SU-DHL-6 (cell line): ENCODE data around the gene SDC1.

Experiments
- H2AFZ ChIP-seq: fragments of 200-600 bp; sonication (generic); 2 replicates; pipeline ENCODE4 v1.6.1; 2014; ENCODE audit warnings: low read depth, mild to moderate bottlenecking, moderate library complexity, mixed read lengths, antibody characterized with exemption, low read length; ENCODE audit not compliant: severe bottlenecking
- H3F3A ChIP-seq: fragments of 200-600 bp; shearing (Covaris generic); 2 replicates; pipeline ENCODE4 v1.6.0; 2016; ENCODE audit warnings: antibody characterized with exemption, mild to moderate bottlenecking; ENCODE audit not compliant: insufficient read depth
- H3K27ac ChIP-seq: fragments of 200-600 bp; sonication (generic); 2 replicates; pipeline ENCODE4 v1.5.1; 2016; ENCODE audit warnings: low read depth, mild to moderate bottlenecking, low read length, moderate library complexity, mixed read lengths
- H3K27me3 ChIP-seq: fragments of 200-600 bp; sonication (generic), shearing (Covaris generic); 2 replicates; pipeline ENCODE4 v1.6.0; 2014; ENCODE audit warnings: mild to moderate bottlenecking, low read length
- H3K36me3 ChIP-seq: fragments of 200-600 bp; sonication (generic); 2 replicates; pipeline ENCODE4 v1.6.1; 2014; ENCODE audit warnings: mild to moderate bottlenecking, low read length, mixed read lengths
- H3K4me2 ChIP-seq: fragments of 300-600, 200-600 bp; shearing (Covaris generic), sonication (generic); 2 replicates; pipeline ENCODE4 v1.6.0; 2014; ENCODE audit warnings: low read length, low read depth, mild to moderate bottlenecking; ENCODE audit not compliant: poor library complexity, severe bottlenecking
- H3K4me3 ChIP-seq: fragments of 200-600 bp; sonication (generic); 2 replicates; pipeline ENCODE4 v1.5.1; 2014; ENCODE audit warnings: antibody characterized with exemption, low read length, mild to moderate bottlenecking, mixed read lengths; ENCODE audit not compliant: insufficient read depth, poor library complexity, severe bottlenecking
- H3K79me2 ChIP-seq: fragments of 200-600 bp; sonication (generic); 2 replicates; pipeline ENCODE4 v1.6.1; 2014; ENCODE audit warnings: mild to moderate bottlenecking, low read length, moderate library complexity; ENCODE audit not compliant: insufficient read depth
- H3K9ac ChIP-seq: fragments of 200-600 bp; sonication (generic); 2 replicates; pipeline ENCODE4 v1.7.0; 2014; ENCODE audit warnings: mild to moderate bottlenecking, low read length
- H3K9me2 ChIP-seq: fragments of 200-600 bp; sonication (generic); replicated peaks from 2 replicates; pipeline ENCODE4 v1.6.1; 2014; ENCODE audit warnings: low read length; ENCODE audit not compliant: insufficient read depth
- H3K9me3 ChIP-seq: fragments of 200-600 bp; sonication (generic); 2 replicates; pipeline ENCODE4 v1.6.1; 2014; ENCODE audit warnings: low read length, mixed read lengths; ENCODE audit not compliant: insufficient read depth
- H4K20me1 ChIP-seq: fragments of 200-600 bp; sonication (generic); 2 replicates; pipeline ENCODE4 v1.6.1; 2014; ENCODE audit warnings: low read depth, mild to moderate bottlenecking, antibody characterized with exemption, low read length, moderate library complexity, mixed read lengths
- CTCF ChIP-seq: fragments of 200-600 bp; sonication (generic); IDR thresholded peaks from one replicate; pipeline ENCODE4 v1.5.1; 2017; ENCODE audit warnings: antibody characterized with exemption, mild to moderate bottlenecking, low read length, moderate library complexity; ENCODE audit not compliant: insufficient read depth, poor library complexity, severe bottlenecking
- EZH2phosphoT487 ChIP-seq: fragments of 200-600 bp; sonication (generic), shearing (Covaris generic); conservative IDR thresholded peaks from 2 replicates; pipeline ENCODE4 v1.6.1; 2018; ENCODE audit warnings: mild to moderate bottlenecking, antibody characterized with exemption, low read length, moderate library complexity, mixed read lengths

Gene SDC1

DNA sequence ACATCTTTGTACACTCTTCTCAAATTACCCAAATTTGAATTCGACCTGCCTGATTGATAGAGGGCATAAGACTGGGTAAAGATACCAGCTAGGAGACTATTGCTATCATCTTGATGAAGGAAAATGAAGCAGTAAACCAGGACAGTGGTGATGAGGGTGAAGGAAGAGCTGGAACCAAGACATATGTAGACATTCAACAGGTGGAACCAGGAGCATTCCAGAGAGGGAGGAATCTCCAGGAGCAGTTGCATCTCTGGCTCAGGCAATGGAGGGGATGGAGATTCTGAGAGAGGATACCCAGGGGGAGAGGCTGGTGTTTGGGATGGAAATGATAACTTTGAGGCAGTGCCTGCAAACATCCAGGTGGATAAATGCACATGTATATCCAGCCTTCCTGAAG is 41.6 kb downstream of the SDC1 start:
- H3K36me3 ChIP-seq: no peaks in the 10 kb centered on the region
- no peak overlapping the region for H3K27ac ChIP-seq
- H3F3A ChIP-seq: no peaks in the 10 kb centered on the region
- no peak overlapping the region for H3K9ac ChIP-seq
- H3K79me2 ChIP-seq: no peaks in the 10 kb centered on the region
- H3K9me3 ChIP-seq: no peaks in the 10 kb centered on the region
- no peak overlapping the region for H3K4me3 ChIP-seq
- H3K27me3 ChIP-seq: no peaks in the 10 kb centered on the region
- no peak overlapping the region for H3K4me2 ChIP-seq
- no peaks in the 10 kb centered on the region for H3K9me2 ChIP-seq
- H2AFZ ChIP-seq: no peak overlapping the region
- H4K20me1 ChIP-seq: no peaks in the 10 kb centered on the region
- TF ChIP-seq CTCF (no peak), EZH2phosphoT487 (no peak)

DNA sequence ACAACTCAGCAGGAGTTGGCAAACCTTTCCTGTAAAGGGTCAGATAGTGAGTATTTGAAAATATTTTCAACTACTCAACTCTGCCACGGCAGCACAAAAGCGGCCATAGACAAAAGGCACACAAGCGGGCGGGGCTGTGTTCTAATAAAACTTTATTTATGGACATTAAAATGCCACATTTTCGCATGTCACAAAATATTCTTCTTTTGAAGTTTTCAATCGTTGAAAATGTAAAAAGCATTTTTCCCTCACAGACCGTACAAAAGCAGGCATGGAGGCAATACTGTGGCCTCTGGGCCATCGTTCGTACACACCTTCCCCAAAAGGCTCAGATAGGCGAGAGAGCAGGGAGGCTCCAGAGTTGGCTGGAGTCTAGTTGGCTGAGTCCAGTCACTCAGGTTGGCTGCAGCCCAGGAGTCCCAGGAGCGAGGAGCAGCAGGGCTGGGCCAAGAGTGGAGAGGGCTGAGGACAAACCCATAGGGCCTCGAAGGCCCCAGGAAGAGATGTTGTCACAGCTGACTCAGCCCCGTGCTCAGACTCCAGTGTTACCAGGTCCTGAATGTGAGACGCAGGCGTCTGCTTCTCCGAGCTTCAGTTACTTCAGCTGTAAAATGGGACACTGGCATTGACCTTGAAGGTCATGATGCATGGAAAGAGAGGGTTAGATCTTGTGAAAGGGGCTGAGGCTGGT is 42.5 kb downstream of the SDC1 start:
- Histone ChIP-seq H3K4me2 (no peak overlapping the region), H4K20me1 (no peaks in the 10 kb centered on the region), H3K9me2 (no peaks in the 10 kb centered on the region), H3K79me2 (no peaks in the 10 kb centered on the region), H3K4me3 (no peak overlapping the region), H3K27me3 (no peaks in the 10 kb centered on the region), H3K36me3 (no peaks in the 10 kb centered on the region), H3K9ac (no peak overlapping the region), H2AFZ (no peak overlapping the region), H3F3A (no peaks in the 10 kb centered on the region), H3K9me3 (no peaks in the 10 kb centered on the region), H3K27ac (no peak overlapping the region)
- TF ChIP-seq EZH2phosphoT487: no peak
- TF ChIP-seq CTCF: no peak

GRCh38 chr2:20181761-20182160 is 43.2 kb downstream of the SDC1 start:
- TF ChIP-seq EZH2phosphoT487: no peak
- TF ChIP-seq CTCF: no peak
- Histone ChIP-seq H4K20me1 (no peaks in the 10 kb centered on the region), H3K9ac (no peak overlapping the region), H3K27ac (no peak overlapping the region), H3F3A (no peaks in the 10 kb centered on the region), H3K79me2 (no peaks in the 10 kb centered on the region), H3K9me2 (no peaks in the 10 kb centered on the region), H3K9me3 (no peaks in the 10 kb centered on the region), H2AFZ (no peak overlapping the region), H3K4me2 (no peak overlapping the region), H3K27me3 (no peaks in the 10 kb centered on the region), H3K36me3 (no peaks in the 10 kb centered on the region), H3K4me3 (no peak overlapping the region)
